Peyer's patch (tissue), 4 donors: ENCODE data around the gene RFESD. TPM values are rescaled to one million over a fixed set of nuclear protein-coding genes. Genes with fewer than 3 reads are reported as not detected.
A peak's percentile ranks its signal among the peaks of the same experiment; 100 is the strongest.

Experiments used
- DNase-seq, 3 donors: peaks; one replicate each; pipeline ENCODE4 v3.0.0-alpha.2; 2017 to 2019
- H3K27ac ChIP-seq, 4 donors: fragments of 200-600 bp; sonication (generic); one replicate each; pipeline ENCODE4 v1.5.1; 2016 to 2019
- H3K27me3 ChIP-seq, 2 donors: fragments of 200-600 bp; sonication (generic); one replicate each; pipeline ENCODE4 v1.5.1; 2019
- H3K36me3 ChIP-seq, 3 donors: fragments of 200-600 bp; sonication (generic); one replicate each; pipeline ENCODE4 v1.5.1; 2016 to 2019
- H3K4me1 ChIP-seq, 4 donors: fragments of 200-600 bp; sonication (generic); one replicate each; pipeline ENCODE4 v1.5.1; 2016 to 2019
- H3K4me3 ChIP-seq, 4 donors: fragments of 200-600 bp; sonication (generic); 1 replicate in 3 of 4; 2 replicates in 1 of 4; pipeline ENCODE4 v1.5.1; 2016 to 2019; ENCODE audit warnings: mild to moderate bottlenecking in 1 of 4
- H3K9me3 ChIP-seq, 4 donors: fragments of 200-600 bp; sonication (generic); one replicate each; pipeline ENCODE4 v1.5.1; 2016 to 2019; ENCODE audit warnings: mild to moderate bottlenecking in 1 of 4
- CTCF ChIP-seq, 6 experiments: fragments of 450-650 bp in 4 of 6; fragments of 200-600 bp in 2 of 6; sonication (generic) in 1 of 6; IDR thresholded peaks; one replicate each; pipeline ENCODE4 v1.5.1; 2017 to 2019; ENCODE audit warnings: antibody characterized with exemption in 6 of 6, mild to moderate bottlenecking in 3 of 6, moderate library complexity in 1 of 6
- POLR2A ChIP-seq, 2 donors: fragments of 450-650 bp; IDR thresholded peaks; one replicate each; pipeline ENCODE4 v1.5.1; 2017; ENCODE audit warnings: antibody characterized with exemption in 2 of 2, mild to moderate bottlenecking in 2 of 2, moderate library complexity in 2 of 2
- total RNA-seq, 4 donors: library from RNA; depleted of rRNA; stranded (reverse); fragments of >200 nt; gene quantifications; one replicate each; pipeline ENCODE4 v1.1.0, GENCODE V29; 2016

The RFESD gene
- total RNA-seq: 1 to 10 TPM in 1 of 4 donors, not detected in 3; 1.7 TPM

DNA sequence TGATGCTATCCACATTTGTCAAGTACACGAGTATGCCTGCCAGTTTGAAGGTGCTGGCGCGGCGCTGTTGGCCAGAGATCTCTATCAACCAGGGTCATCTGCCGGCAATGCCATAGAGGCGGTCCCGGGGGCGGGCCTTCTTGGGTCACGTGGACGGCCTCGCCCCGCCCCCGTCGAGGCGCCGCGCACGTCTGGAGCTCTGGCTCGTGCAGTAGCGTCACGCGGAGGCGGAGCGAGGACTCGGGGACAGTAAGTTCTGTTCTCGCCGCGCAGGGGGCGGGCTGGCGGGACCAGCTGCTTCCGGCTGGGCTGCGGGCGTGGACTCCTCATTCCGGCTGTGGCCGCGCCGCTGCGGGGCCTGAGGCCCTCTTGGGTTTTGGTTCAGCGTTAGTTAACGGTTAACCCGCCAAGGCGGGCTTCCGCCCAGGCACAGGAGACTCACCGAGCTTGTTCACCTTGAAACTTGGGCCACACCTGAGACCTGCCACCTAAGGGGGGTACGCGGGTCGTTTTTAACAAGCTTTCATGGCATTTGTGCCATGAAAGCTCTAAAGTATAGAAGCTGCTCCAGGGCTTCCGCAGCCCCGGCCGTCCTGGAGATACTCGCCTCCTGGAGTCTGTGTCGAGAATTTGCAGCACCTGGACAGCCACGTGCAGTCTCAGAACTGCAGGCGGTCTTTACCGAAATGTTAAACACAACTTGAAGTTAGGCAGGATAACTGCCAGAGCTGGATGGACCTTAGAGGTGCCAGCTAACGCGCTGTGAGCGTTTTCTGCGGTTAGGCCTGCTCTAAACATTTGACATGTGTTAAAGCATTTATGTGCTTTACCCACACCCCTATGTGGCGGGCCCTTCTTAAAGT lies at the start of gene RFESD:
RFESD (plus strand) TSS at position 209 of the 863 bp plus-strand sequence. CDS start 5,495 bp downstream, outside the sequence.
- peaks cover 0 to 9% (median 3%) of the 10 kb centered on the region in 4 donors for H3K4me1 ChIP-seq

DNA sequence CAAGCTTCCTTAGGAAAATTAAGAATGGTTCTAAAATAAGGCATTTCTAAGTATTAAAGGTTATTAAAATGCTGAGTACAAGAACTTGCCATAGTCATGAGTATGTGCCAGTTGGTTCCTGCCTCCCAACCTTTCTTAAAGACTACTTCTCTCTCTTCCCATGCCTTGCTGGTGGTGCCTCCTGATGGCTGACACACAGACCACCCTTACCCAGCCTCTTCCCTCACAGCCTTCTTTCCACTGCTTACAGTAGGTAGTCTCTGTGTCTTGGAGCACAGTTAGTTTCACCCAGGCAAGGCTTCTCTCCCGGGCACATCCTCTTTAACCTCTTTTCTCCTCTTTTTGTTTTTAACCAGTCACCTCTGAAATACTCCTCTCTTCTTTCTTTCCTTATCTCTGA lies 47.3 kb upstream of the RFESD start:
- H3K9me3 ChIP-seq: no peaks in the 10 kb centered on the region
- H3K36me3 ChIP-seq: no peaks in the 10 kb centered on the region
- no peaks in the 10 kb centered on the region for H3K4me1 ChIP-seq
- no peaks in the 10 kb centered on the region for H3K27me3 ChIP-seq
- H3K27ac ChIP-seq: no peak overlapping the region
- no peak overlapping the region for H3K4me3 ChIP-seq
- no peak for TF ChIP-seq CTCF (IDR thresholded peaks at IDR 0.05)
- TF ChIP-seq POLR2A (IDR thresholded peaks at IDR 0.05): no peak
- no peak for DNase-seq

More for the DNA sequence above, at the start of gene RFESD:
- peak within 1 kb of the TSS; percentile 39 to 53 (median 50) for H3K4me3 ChIP-seq
- TF ChIP-seq POLR2A (IDR thresholded peaks at IDR 0.05): peak; percentile 87 to 92
- TF ChIP-seq CTCF (IDR thresholded peaks at IDR 0.05): peak in 4 of 6 experiments; percentile 18 to 40 (median 25)
- H3K27me3 ChIP-seq: no peaks in the 10 kb centered on the region
- peak; percentile 99 to 100 (median 100) for DNase-seq
- no peaks in the 10 kb centered on the region for H3K36me3 ChIP-seq
- no peaks in the 10 kb centered on the region for H3K9me3 ChIP-seq
- peak within 1 kb of the TSS; percentile 85 to 98 (median 92) for H3K27ac ChIP-seq

DNA sequence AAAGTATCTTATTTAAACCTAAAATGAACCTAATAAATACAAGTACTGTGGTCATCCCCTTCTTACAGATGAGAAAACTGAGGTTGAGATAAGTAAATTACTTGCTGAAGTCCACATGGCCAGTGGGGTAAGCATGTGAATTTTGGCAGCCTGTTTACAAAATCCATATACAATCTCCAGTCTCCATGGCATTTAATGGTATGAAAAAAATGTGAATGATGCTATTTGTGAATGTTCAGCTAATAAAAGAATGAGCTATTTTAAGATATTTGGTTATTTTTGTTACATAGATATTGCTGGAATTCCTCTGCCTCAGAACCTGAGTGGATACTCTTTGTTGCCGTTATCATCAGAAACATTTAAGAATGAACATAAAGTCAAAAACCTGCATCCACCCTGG lies 46.0 kb upstream of the RFESD start:
- DNase-seq: no peak
- Histone ChIP-seq H3K9me3 (no peaks in the 10 kb centered on the region), H3K4me1 (no peaks in the 10 kb centered on the region), H3K27ac (no peak overlapping the region), H3K27me3 (no peaks in the 10 kb centered on the region), H3K36me3 (no peaks in the 10 kb centered on the region), H3K4me3 (no peak overlapping the region)
- TF ChIP-seq CTCF (IDR thresholded peaks at IDR 0.05): no peak

- Histone ChIP-seq H3K4me1 (no peaks in the 10 kb centered on the region), H3K9me3 (no peaks in the 10 kb centered on the region), H3K27ac (no peak overlapping the region), H3K36me3 (no peaks in the 10 kb centered on the region), H3K27me3 (no peaks in the 10 kb centered on the region), H3K4me3 (no peak overlapping the region)
- no peak for DNase-seq
- no peak for TF ChIP-seq CTCF (IDR thresholded peaks at IDR 0.05)
- TF ChIP-seq POLR2A (IDR thresholded peaks at IDR 0.05): no peak
Observed at GRCh38 chr5:95605786-95606185, 40.8 kb upstream of the RFESD start.

DNA sequence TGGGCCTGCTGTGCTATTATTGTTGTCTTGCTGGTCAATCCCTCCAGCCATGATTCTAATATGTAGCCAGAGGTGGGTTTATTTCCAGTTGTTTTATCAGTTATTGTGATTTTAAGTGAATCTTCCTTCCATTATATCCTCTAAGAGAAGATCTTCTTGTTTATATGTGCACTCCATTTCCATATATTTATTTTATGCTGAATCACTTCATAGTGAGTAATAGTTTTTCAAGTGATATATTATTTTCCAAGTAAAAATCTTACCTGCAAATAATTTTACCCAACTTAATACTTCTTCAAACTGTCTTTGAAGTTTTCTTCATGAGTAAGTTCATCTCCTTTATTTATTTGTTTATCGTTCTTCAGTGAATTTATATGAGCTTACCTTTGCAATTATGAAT lies 40.2 kb upstream of the RFESD start:
- no peaks in the 10 kb centered on the region for H3K27me3 ChIP-seq
- no peaks in the 10 kb centered on the region for H3K36me3 ChIP-seq
- DNase-seq: no peak
- TF ChIP-seq CTCF (IDR thresholded peaks at IDR 0.05) (no peak), POLR2A (IDR thresholded peaks at IDR 0.05) (no peak)
- H3K9me3 ChIP-seq: no peaks in the 10 kb centered on the region
- no peaks in the 10 kb centered on the region for H3K4me1 ChIP-seq
- H3K4me3 ChIP-seq: no peak overlapping the region
- no peak overlapping the region for H3K27ac ChIP-seq
